Measurements from ENCODE around the gene UGT1A1.

UGT1A1 gene

GRCh38 chr2:233819884-233820773, 60.1 kb downstream of the UGT1A1 start:
- no peaks in the 10 kb centered on the region for H3K36me3 ChIP-seq

DNA sequence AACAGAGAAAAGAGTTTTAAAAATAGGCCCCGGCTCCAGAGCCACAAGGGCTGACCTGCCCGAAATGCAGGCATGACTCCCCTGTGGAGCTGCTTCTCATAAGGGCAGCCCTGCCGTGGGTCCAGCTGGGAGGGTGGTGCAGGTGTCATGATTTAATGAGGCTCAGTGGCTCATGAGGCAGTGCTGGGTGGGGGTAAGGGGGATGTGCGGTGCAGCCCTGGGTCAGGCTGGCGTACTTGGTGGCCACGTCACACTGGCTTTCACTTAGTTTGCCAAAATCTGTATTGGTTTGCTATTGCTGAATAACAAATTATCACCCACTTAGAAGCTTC, 60.7 kb downstream of the UGT1A1 start:
- no peak for DNase-seq
- TF ChIP-seq CTCF (IDR thresholded peaks at IDR 0.05; ENCODE audit: low read depth, low read length), result no peak

More at GRCh38 chr2:233819884-233820773, 60.1 kb downstream of the UGT1A1 start:
- Histone ChIP-seq H3K4me1 (peaks cover 13% of the 10 kb centered on the region), H3K4me3 (ENCODE audit: low read depth, low read length) (no peak overlapping the region), H3K9me3 (no peaks in the 10 kb centered on the region), H3K27me3 (no peaks in the 10 kb centered on the region)
- no peak for DNase-seq
- TF ChIP-seq CTCF (IDR thresholded peaks at IDR 0.05; ENCODE audit: low read depth, low read length), result no peak

DNA sequence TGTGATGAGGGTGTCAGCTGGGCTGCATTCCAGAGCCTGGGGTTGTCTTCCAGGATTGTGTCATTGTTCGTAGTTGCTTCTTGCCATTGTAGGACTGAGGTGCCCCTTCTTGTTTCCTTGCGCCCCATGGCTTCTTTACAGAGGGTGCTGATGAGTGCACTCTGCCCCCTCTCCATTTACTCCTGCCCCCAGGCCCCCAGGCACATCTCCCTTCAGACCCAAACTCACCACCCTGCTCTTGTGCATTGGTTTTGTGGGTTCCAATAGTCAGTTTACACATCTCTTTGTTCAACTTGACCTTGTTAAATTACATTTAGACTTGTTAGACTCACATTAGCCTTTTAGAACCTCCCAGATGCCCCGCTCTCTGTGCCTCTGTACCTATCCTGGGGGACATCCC, 61.1 kb downstream of the UGT1A1 start:
- no peaks in the 10 kb centered on the region for H3K36me3 ChIP-seq
- no peaks in the 10 kb centered on the region for H3K27me3 ChIP-seq
- no peak overlapping the region for H3K4me3 ChIP-seq (ENCODE audit: low read depth, low read length)
- no peak for TF ChIP-seq CTCF (IDR thresholded peaks at IDR 0.05; ENCODE audit: low read depth, low read length)
- peaks cover 13% of the 10 kb centered on the region for H3K4me1 ChIP-seq
- no peaks in the 10 kb centered on the region for H3K9me3 ChIP-seq
- DNase-seq, result no peak

More for the DNA sequence above, 60.7 kb downstream of the UGT1A1 start:
- no peaks in the 10 kb centered on the region for H3K9me3 ChIP-seq
- H3K36me3 ChIP-seq, result no peaks in the 10 kb centered on the region
- no peaks in the 10 kb centered on the region for H3K27me3 ChIP-seq
- H3K4me3 ChIP-seq (ENCODE audit: low read depth, low read length), result no peak overlapping the region
- peaks cover 13% of the 10 kb centered on the region for H3K4me1 ChIP-seq

DNA sequence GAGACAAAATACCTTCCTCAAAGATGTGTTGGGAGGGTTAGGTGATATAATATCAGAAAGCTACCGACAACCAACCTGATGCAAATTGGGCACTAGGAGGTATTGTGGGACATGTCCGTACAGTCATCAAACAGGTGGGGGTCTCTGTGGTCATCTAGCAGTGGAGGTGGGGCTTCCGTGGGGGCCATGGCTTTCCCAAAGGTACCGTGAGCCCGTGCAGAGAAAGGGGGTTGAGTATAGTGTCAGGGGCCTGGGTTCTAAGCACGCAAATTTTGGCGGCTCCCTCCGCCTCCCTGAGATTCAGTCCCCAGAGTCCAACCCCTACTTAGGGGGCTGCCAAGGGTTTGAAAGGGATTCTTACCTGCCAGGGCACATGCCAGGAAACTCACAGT, 61.6 kb downstream of the UGT1A1 start:
- TF ChIP-seq CTCF (IDR thresholded peaks at IDR 0.05; ENCODE audit: low read depth, low read length), result no peak

GRCh38 chr2:233822101-233822771, 62.2 kb downstream of the UGT1A1 start:
- Histone ChIP-seq H3K4me1 (peaks cover 5% of the 10 kb centered on the region), H3K4me3 (ENCODE audit: low read depth, low read length) (no peak overlapping the region), H3K36me3 (no peaks in the 10 kb centered on the region), H3K27me3 (no peaks in the 10 kb centered on the region), H3K9me3 (no peaks in the 10 kb centered on the region)
- TF ChIP-seq CTCF (IDR thresholded peaks at IDR 0.05; ENCODE audit: low read depth, low read length), result no peak
- no peak for DNase-seq

More for the DNA sequence above, 61.6 kb downstream of the UGT1A1 start:
- Histone ChIP-seq H3K4me3 (ENCODE audit: low read depth, low read length) (no peak overlapping the region), H3K4me1 (peaks cover 10% of the 10 kb centered on the region), H3K9me3 (no peaks in the 10 kb centered on the region), H3K36me3 (no peaks in the 10 kb centered on the region), H3K27me3 (no peaks in the 10 kb centered on the region)
- DNase-seq, result no peak

Data from BE2C (cell line).